CD4-positive, alpha-beta T cell treated with Interferon alpha-2 for 1 hour (primary cell): ENCODE data around the gene YWHAE.
"Not testable (repeated sequence)": the region's sequence is repeated elsewhere in the genome, so short reads cannot be mapped to it uniquely, and the experiment has no call there.

Source experiments
- DNase-seq, 2 donors: peaks; one replicate each; pipeline ENCODE4 v3.0.0-alpha.2; 2020 to 2022

The YWHAE gene

DNA sequence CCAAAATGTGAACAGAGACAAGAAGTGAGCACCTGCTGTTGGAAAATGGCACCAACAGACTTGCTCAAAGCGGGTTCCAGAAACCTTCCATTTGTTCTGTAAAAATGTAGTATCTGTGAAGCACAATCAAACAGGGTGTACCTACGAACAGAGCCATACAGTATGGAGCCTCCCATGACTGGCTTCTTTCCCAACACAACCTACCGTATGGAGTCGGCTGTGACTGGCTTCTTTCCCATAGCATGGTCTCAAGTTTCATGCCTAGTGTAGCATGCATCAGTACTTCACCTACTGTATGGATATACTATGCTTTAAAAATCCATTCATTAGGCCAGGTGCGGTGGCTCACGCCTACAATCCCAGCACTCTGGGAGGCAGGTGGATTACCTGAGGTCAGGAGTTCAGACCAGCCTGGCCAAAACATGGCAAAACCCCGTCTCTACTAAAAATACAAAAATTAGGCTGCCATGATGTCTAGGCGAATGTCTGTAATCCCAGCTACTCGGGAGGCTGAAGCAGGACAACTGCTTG is 26.2 kb downstream of the YWHAE start:
- no peak for DNase-seq

DNA sequence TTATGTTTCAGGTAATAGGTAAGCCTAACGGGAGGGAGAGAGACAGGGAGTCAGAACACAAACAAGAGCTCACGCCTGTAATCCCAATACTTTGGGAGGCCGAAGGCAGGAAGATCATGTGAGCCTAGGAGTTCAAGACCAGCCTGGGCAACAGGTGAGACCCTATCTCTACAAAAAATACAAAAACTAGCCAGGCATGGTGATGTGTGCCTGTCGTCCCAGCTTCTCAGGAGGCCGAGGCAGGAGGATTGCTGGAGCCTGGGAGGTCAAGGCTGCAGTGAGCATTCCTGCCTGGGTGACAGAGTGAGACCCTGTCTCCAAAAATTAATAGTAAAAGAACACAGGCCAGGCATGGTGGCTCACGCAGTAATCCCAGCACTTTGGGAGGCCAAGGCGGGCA is 27.4 kb downstream of the YWHAE start:
- no peak for DNase-seq

DNA sequence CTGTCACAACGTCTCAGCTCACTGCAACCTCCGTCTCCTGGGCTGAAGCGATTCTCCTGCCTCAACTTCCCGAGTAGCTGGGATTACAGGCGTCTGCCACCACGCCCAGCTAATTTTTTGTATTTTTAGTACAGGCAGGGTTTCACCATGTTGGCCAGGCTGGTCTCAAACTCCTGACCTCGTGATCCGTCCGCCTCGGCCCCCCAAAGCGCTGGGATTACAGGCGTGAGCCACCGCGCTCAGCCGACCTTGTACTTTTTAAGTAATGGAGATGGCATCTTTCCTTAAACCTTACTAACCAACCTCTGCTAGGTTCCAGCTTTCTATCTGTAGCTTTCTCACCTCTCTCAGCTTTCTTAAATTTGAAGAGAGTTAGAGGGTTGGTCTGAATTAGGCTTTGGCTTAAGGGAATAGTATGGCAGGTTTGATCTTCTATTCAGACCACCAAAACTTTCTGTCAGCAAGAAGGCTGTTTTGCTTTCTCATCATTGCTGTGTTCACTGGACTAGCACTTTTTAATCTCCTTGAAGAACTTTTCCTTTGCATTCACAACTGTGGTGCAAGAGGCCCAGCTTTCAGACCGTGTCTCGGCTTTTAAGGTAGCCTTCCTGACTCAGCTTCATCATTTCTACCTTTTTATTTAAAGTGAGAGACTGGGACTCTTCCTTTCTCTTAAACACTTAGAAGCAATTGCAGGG is 28.0 kb downstream of the YWHAE start:
- no peak for DNase-seq

DNA sequence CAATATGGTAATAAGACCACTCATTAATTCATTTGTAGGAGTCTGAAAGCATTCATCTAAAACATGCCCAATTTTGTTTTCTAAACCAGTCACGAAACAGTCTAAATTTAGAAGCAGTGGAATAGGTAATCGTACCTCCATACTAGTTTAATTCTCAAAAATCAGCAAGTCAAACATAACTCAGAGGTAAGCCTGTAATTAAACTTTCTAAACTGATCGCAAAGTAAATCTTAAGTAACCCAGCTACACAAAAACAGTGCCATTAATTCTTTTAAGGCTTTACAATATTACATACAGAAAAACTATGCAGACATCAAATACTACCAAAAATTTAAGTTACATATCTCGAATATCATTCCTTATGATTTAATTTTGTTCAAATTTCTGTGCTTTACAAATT is 31.4 kb downstream of the YWHAE start:
- no peak for DNase-seq

DNA sequence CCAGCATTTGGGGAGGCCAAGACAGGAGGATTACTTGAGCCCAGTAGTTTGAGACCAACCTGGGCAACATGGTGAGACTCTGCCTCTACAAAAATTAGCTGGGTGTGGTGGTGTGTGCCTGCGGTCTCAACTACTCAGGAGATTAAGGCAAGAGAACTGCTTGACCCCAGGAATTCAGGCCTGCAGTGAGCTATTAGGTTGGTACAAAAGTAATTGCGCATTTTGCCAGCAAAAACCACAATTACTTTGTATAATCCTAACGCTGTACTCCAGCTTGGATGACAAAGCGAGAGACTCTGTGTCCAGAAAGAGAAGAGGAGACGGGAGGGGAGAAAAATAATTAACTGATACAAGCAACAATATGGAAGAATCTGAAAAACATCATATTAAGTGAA is 32.7 kb downstream of the YWHAE start:
- no peak for DNase-seq

DNA sequence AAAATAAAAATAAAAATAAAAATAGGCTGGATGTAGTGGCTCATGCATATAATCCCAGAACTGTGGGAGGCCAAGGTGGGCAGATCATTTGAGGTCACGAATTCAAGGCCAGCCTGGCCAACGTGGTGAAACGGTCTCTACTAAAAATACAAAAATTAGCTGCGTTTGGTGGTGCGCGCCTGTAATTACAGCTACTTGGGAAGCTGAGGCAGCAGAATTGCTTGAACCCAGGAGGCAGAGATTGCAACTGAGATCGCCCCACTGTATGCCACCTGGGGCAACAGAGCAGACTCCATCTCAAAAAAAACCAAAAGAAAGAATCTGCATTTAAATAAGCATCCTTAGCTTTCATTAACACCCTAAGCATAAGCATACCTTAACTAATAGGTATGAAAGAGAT is 33.8 kb downstream of the YWHAE start:
- DNase-seq, result no peak

DNA sequence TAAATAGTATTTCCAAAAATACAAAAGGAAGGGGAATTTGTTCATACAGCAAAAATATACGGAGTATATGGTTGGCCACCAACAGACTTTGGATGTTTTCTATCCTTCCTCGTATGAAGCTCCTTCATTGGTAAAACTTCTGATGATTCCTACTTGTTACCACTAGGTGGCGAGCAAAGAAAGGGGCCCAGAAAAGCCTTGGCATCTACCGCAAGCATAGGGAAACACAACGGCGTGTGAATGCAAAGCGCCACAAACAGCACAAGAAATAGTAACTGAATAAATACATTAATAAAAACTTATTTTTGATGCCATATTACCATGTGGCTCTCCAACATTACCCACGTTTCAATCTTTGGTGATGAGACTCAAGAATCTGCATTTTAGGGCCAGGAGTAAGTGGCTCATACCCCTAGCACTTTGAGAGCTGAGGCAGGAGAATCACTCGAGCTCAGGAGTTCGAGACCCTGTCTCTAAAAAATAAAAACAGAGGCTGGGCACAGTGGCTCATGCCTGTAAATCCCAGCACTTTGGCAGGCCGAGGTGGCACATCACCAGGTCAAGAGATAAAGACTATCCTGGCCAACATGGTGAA is 34.5 kb downstream of the YWHAE start:
- DNase-seq, result peak; percentile 72 to 87

DNA sequence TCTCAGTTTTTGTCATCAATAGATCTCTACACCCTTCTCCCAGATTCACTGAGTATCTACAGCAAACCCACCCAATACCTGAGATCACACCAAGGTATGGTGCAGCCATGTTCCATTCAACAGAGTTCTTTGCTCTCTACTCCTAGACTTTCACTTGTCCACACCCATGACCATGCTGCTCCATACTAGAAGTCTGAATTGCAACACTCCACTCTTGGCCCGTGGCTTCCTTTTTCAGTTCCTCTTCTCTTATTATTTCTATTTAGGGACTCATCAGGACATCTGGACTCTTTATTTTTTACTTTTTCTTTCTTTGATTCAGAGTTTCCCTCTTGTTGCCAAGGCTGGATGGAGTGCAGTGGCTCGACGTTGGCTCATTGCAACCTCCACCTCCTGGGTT is 37.1 kb downstream of the YWHAE start:
- peak in 1 of 2 donors; percentile 20 for DNase-seq

DNA sequence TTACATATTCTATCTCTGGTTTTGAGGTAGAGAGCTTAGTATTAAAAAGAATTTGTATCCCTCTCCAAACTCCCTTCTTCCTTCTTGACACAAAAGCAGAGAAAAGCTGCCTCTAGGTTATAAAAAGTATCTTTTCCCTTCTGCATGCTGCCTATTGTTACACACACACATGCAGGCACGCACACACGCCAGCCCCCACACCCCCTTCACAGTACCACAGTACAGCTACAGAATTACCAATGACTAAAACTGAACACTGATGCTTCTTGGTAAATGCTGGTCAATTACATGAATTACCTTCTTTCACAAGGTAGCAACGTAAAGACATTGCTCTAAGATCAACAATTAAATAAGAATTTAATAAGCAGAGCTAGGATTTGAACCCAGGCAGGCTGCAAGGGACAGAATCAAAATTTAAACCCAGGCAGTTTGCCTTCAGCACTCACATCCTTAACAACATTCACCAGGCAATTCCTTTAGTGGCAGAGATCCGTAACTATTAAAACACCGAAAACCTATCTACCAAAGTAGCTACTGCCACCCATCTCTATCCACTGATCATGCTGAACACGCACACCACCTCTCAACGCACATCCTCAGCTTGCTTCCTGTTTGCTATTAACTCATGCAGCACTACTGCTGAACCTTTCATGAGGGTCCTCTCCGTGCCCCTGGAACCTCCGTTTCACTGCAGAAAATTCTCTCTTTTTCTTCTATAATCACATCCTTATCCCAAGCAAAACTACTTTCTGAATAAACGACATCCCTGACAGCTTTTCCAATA is 37.8 kb downstream of the YWHAE start:
- peak; percentile 16 to 45 for DNase-seq

DNA sequence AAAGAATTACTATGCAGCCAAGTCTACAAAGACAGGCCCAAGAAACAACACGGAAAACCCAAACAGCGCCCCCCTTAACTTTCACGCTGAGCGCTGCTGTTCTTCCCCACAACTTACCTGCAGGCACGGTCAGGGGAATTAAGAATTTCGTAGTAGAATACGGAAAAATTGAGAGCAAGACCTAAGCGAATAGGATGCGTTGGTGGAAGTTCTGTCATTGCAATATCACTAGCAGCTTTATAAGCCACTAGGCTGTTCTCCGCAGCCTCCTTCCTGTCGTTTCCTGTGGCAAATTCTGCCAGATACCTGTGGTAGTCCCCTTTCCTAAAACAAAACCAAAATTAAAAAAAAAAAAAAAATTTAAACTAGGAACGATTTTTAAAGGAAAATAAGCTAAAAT is 39.0 kb downstream of the YWHAE start:
- peak in 1 of 2 donors; percentile 51 for DNase-seq

DNA sequence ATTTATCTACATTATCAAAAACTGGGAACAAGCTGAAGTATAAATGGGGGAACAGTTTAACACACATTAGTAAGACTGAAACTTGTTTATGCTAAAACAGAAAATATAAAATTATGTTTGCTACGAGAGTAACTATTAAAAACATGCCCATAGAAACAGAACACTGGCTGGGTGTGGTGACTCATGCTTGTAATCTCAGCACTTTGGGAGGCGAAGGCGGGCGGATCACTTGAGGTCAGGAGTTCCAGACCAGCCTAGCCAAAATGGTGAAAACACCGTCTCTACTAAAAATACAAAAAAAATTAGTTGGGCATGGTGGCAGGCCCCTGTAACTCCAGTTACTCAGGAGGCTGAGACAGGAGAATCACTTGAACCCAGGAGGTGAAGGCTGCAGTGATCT is 39.7 kb downstream of the YWHAE start:
- peak in 1 of 2 donors; percentile 22 for DNase-seq

DNA sequence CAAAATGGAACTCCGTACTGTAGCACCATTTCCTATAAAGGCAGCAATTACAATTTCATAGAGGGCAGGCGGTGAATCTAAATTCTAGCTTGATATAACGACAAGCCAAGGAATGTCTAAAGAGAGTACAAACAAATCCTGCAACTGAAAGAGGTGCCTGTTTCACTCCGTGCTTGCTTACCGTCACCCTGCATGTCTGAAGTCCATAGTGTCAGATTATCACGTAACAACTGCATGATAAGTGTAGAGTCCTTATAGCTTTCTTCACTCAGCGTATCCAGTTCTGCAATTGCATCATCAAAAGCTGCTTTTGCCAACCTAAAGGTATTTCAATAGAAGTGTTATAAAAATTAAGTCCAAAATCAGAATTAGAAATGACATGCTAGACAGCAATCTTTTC is 46.0 kb downstream of the YWHAE start:
- no peak for DNase-seq

DNA sequence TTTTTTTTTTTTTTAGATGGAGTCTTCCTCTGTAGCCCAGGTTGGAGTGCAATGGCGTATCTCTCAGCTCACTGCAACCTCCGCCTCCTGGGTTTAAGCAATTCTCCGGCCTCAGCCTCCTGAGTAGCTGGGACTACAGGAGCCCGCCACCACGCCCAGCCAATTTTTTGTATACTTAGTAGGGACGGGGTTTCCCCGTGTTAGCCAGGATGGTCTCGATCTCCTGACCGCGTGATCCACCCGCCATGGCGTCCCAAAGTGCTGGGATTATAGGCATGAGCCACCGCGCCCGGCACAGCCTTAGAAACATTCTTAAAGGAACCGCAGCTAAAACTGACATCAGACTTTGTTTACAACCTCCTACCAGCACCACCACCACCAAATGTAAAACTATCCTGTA is 47.5 kb downstream of the YWHAE start:
- not testable (repeated sequence) for DNase-seq

DNA sequence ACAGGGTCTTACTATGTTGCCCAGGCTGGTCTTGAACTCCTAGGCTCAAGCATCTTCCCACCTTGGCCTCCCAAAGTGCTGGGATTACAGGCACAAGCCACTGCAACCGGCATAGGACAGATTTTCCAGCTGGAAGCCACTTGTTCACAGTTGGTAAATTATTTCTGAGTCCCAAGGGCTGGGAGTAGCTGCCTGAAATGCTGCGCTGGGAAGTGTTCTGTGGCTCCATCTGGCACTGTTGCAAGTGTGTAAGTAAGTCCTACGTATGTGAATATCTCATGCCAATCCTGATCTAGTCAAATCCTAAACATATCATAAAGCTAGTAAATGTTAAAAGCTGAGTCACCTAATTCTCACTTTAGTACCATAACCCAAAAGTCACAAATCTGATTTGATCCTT is 48.1 kb downstream of the YWHAE start:
- DNase-seq, result no peak

DNA sequence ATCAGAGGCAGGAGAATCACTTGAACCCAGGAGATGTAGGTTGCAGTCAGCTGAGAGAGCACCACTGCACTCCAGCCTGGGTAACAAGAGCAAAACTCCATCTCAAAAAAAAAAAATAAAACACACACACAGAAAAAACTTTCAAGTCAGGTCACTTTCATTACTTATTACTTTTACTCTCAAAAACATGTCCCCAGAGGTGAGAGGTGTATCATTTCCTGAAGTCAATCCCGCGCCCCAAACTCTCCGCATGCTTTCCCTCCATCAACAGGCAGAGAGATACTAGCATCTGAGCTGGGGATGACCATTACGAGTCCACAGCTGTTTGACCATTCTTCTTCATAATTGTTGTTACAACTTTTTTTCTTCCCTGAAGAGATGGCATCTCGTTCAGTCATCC is 48.7 kb downstream of the YWHAE start:
- no peak for DNase-seq

DNA sequence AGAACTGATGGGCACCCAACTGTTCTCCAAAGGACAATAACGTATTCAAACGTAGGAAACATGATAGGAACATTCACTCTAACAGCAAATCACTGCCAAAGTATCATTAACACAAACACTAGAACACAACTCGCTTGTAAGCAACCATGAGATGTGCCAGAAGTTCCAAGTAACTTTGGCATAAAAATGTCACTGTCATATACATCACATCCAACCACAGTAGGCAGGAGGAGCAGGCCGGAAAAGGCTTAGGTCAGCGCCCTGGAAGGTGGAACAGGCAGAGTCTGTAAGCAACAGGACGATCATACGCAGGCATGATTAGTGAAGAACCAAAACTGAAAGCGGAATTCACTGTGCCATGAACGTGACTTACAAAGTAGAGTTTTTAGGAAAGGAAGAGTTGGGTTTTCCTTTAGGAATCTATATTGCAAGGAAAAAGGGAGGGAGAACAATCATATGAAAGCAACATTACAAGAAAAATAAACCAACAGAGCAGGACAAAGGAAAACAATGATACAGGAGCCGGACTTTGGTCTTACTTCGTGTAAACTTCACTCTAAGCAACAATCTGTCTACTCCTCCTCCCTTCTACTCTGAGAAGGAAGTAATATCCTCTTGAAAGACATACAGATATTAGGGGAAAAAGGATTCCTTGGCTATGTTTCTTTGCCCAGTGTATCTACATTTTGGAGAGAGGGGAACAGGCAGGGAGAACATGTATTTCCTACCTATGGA is 52.3 kb downstream of the YWHAE start:
- DNase-seq, result peak in 1 of 2 donors; percentile 21

DNA sequence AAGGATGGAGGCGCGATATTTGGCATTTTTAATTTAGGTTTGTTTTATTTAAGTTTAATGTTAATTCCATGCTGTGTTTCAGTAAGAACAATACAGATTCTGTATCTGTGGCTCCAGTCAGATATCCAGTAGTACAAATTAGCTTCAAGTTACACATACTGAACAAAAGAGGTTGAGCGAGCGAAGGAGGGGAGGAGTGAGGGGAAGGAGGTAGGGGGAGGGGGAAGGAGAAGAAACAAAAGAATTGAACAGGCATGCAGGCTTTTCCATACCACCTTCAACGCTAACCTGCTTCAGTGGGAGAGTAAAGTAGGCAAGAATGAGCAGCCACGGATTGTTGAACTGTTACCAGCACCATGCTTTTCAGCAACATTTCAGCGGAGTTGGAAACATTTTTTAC is 55.5 kb downstream of the YWHAE start:
- DNase-seq, result no peak

DNA sequence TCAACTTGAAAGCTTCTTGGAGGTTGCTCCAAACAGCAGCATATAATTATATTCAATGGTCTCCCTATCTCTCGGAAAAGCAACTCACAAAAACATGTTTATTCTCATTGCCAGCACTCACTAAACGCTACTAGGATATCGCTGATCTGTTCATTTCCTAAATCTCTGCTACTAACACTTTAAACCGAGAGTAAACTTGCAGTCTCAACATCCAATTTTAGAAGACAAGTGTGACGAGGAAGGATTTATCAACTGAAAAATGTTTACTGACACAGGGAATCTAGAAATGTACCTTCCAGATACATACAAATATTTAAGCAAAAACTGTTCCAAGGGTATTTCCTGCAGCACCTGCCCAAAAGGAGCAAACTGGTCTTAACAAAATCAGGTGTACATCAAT is 56.5 kb downstream of the YWHAE start:
- no peak for DNase-seq

DNA sequence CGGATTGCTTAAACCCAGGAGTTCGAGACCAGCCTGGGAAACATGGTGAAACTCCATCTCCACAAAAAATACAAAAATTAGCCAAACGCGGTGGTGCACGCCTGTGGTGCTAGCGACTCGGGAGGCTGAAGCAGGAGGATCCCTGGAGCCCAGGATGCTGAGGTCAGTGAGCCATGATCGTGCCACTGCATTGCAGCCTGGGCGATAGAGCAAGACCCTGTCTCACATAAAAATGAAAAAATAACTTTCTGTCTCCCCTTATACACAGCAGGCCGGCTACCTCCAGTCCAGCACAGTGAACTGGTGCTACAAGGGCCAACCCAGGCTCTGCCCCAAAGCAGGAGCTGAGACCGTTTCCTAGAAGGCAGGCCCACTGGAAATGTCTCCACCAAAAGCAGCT is 59.7 kb downstream of the YWHAE start:
- DNase-seq, result no peak

DNA sequence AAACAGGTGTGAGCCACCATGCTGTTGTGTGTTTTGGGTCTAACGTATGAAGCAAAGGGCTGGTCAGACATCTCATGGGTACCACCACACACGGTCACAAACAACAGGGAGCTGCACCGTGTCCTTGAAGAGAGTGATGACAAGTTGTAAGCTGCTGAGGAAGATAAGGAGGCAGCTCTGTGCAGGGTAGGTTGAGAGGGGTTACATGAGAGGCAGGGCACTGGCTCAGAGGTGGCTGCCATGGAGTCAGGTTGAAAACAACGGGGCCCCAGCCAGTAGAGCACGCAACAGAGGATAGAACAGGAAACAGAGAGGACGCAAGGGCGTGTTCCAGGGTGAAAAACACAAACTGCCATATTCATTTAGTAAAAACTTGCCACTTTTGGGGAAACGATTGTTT is 68.3 kb downstream of the YWHAE start:
- no peak for DNase-seq

DNA sequence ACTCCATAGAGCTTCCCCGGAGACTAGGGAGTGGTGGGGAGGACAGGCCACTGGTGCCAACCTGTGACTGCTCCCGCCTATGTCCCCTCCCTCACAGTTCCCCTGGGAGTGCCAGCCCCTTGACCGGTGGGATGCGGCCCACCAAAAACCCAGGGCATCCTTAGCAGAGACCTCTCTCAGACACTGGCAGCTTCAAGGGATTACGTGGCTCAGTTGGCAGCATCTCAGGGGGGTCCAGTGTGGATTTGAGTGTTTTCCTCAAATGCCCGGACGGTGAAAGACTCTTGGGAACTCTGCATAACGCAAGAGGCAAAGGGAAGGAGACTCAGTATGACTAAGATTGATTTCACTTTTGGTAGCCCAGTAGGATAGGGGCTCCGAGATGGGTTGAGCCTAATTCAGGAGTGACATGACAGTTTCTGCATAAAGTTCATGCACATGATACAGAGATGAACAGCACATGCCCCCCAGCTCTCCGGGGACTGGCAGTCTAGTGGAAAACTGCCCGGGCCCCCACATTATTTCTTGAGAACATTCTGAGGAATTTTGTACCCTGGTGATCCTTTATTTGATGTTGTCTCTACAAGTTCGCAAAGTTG is 70.2 kb downstream of the YWHAE start:
- no peak for DNase-seq

DNA sequence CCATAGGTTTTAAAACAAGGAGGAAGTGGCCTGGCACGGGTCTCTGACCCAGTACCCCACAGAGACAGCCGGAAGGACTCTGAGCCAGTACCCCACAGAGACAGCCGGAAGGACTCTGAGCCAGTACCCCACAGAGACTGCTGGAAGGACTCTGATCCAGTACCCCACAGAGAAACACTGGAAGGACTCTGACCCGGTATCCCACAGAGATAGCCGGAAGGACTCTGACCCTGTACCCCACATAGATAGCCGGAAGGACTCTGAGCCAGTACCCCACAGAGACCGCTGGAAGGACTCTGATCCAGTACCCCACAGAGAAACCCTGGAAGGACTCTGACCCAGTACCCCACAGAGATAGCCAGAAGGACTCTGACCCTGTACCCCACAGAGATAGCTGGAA is 71.6 kb downstream of the YWHAE start:
- no peak for DNase-seq

DNA sequence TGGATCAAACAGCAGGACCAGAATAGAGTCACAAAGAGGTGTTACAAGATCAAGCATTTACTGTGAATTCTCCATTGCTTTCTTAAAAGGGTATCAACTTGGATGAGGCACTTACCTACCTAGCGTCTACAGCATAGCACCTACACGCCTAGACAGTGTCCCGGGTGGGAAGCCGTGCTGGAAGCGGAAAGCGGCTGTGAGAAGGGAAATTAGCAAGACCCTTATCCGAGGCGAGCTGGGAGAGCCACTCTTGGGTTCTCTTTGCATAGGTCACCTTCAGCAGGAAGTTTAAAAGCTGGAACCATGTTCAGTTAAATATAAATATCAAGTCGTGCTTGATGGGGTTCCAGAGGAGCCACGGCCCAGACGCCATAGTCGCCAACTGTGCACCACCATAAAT is 74.3 kb downstream of the YWHAE start:
- no peak for DNase-seq
